ENCODE results near the gene AKAP13. TPM values are rescaled to one million over a fixed set of nuclear protein-coding genes. Genes with fewer than 3 reads are reported as not detected.

The AKAP13 gene
- total and polyA plus RNA-seq, 2 of the 13 experiments (the other 11 are each of a cell fraction or from before 2014, with no cell fraction given) = 6.7 to 27.1 TPM

GRCh38 chr15:85412956-85413854, 32.8 kb downstream of the AKAP13 start (continued):
- TF ChIP-seq ZBED4 (CRISPR knock-in tag; IDR thresholded peaks at IDR 0.05; ENCODE audit: borderline replicate concordance) = no peak
- TF ChIP-seq ZNF276 (CRISPR knock-in tag; IDR thresholded peaks at IDR 0.05; ENCODE audit: low read depth) = no peak
- peak; percentile 77 for TF ChIP-seq KAT8 (CRISPR knock-in tag; IDR thresholded peaks at IDR 0.05)
- TF ChIP-seq NFIC (IDR thresholded peaks at IDR 0.05; ENCODE audit: low read length) = 0 out of 2 replicates have a peak, but pooled peaks have one; percentile 37
- TF ChIP-seq UBTF (CRISPR knock-in tag; IDR thresholded peaks at IDR 0.05) = no peak
- peak; percentile 69 for TF ChIP-seq HOXA3 (CRISPR knock-in tag; IDR thresholded peaks at IDR 0.05)
- TF ChIP-seq HDAC2 (CRISPR knock-in tag; IDR thresholded peaks at IDR 0.05) = peak; percentile 83
- TF ChIP-seq ZNF138 (CRISPR knock-in tag; IDR thresholded peaks at IDR 0.05; ENCODE audit: low read depth) = no peak
- no peak for TF ChIP-seq DMTF1 (CRISPR knock-in tag; IDR thresholded peaks at IDR 0.05)
- TF ChIP-seq KDM3A (CRISPR knock-in tag; IDR thresholded peaks at IDR 0.05; ENCODE audit: low read depth) = peak; percentile 73; the same call in 1 of the 2 replicates
- TF ChIP-seq CREM (IDR thresholded peaks at IDR 0.05) = 0 out of 2 replicates have a peak, but pooled peaks have one; percentile 27
- TF ChIP-seq CREM (CRISPR knock-in tag; IDR thresholded peaks at IDR 0.05) = no peak
- TF ChIP-seq ELF3 (CRISPR knock-in tag; IDR thresholded peaks at IDR 0.05) = peak; percentile 96
- peak; percentile 98 for TF ChIP-seq FOSL2 (CRISPR knock-in tag; IDR thresholded peaks at IDR 0.05)
- TF ChIP-seq ZNF710 (CRISPR knock-in tag; IDR thresholded peaks at IDR 0.05; ENCODE audit: borderline replicate concordance) = peak; percentile 97
- TF ChIP-seq ZNF101 (CRISPR knock-in tag; IDR thresholded peaks at IDR 0.05; ENCODE audit: borderline replicate concordance, low read depth) = no peak
